Measurements from ENCODE around the gene CLDN4. TPM values are rescaled to one million over a fixed set of nuclear protein-coding genes. Genes with fewer than 3 reads are reported as not detected.

CLDN4 gene
- total RNA-seq, 1 experiment from 2014 or later = 234 TPM

GRCh38 chr7:73882047-73882402 lies 51.2 kb downstream of the CLDN4 start:
- H3K36me3 ChIP-seq (ENCODE audit: control insufficient read depth in 1 of 2, insufficient read depth in 2 of 2, low read length in 2 of 2) = no peaks in the 10 kb centered on the region
- H3K4me3 ChIP-seq (replicated peaks in 1 of 2; ENCODE audit: low read depth in 1 of 2, low read length in 2 of 2) = no peak overlapping the region
- no peak overlapping the region for H3K4me2 ChIP-seq (ENCODE audit: low read length)
- ATAC-seq (no peak), DNase-seq (ENCODE audit: low read depth, low spot score) (no peak)
- BruUV-seq (replicated peaks) = no TSS peak
- H2AFZ ChIP-seq (ENCODE audit: low read depth, low read length, poor library complexity, severe bottlenecking) = no peak overlapping the region
- H3K27ac ChIP-seq (ENCODE audit: low read depth, low read length) = no peak overlapping the region
- H3K27me3 ChIP-seq (ENCODE audit: insufficient read depth, low read length) = peaks cover 12% of the 10 kb centered on the region; the same call in 1 of the 2 replicates
- H3K4me1 ChIP-seq (ENCODE audit: control insufficient read depth in 1 of 2, insufficient read depth in 2 of 2, low read length in 2 of 2) = no peaks in the 10 kb centered on the region
- no peak for TF ChIP-seq ATF3 (IDR thresholded peaks at IDR 0.05)
- TF ChIP-seq RAD21 (IDR thresholded peaks at IDR 0.05; ENCODE audit: low read depth) = no peak
- TF ChIP-seq YY1 (IDR thresholded peaks at IDR 0.05; ENCODE audit: extremely low read depth, insufficient replicate concordance, low read depth, low read length) = no peak
- no peak for TF ChIP-seq FOSL1 (IDR thresholded peaks at IDR 0.05; ENCODE audit: low read depth)
- TF ChIP-seq CTCF (IDR thresholded peaks at IDR 0.05 in 2 of 3, conservative IDR thresholded peaks at IDR 0.05 in 1 of 3; ENCODE audit: borderline replicate concordance in 1 of 3, insufficient read depth in 1 of 3, low read depth in 2 of 3, low read length in 2 of 3) = no peak
- no peak for TF ChIP-seq SP1 (IDR thresholded peaks at IDR 0.05; ENCODE audit: low read depth)
- no peak for TF ChIP-seq EZH2phosphoT487 (IDR thresholded peaks at IDR 0.05; ENCODE audit: borderline replicate concordance)
- TF ChIP-seq JUND (IDR thresholded peaks at IDR 0.05) = no peak
- TF ChIP-seq ZNF274 (IDR thresholded peaks at IDR 0.05; ENCODE audit: low read depth, low read length) = no peak
- no peak for TF ChIP-seq ZBTB33 (IDR thresholded peaks at IDR 0.05; ENCODE audit: extremely low read depth, insufficient replicate concordance, low read length)
- TF ChIP-seq ELF1 (IDR thresholded peaks at IDR 0.05; ENCODE audit: borderline replicate concordance, low read depth) = no peak
- TF ChIP-seq EGR1 (IDR thresholded peaks at IDR 0.05; ENCODE audit: low read depth) = no peak
- no peak for TF ChIP-seq ZFX (IDR thresholded peaks at IDR 0.05)
- TF ChIP-seq CEBPB (IDR thresholded peaks at IDR 0.05; ENCODE audit: low read depth) = no peak
- no peak for TF ChIP-seq EZH2 (IDR thresholded peaks at IDR 0.05)
- no peak for TF ChIP-seq SRF (IDR thresholded peaks at IDR 0.05; ENCODE audit: low read depth)
- TF ChIP-seq TCF7L2 (IDR thresholded peaks at IDR 0.05; ENCODE audit: borderline replicate concordance, extremely low read depth, insufficient read depth, insufficient read length) = no peak
- TF ChIP-seq SIN3A (IDR thresholded peaks at IDR 0.05; ENCODE audit: low read depth) = no peak
- no peaks in the 10 kb centered on the region for H3K9me3 ChIP-seq (ENCODE audit: control insufficient read depth in 1 of 2, insufficient read depth in 1 of 2, low read depth in 1 of 2, low read length in 2 of 2)
- no peaks in the 10 kb centered on the region for H3K9me2 ChIP-seq (ENCODE audit: insufficient read depth)
- ChIA-PET RAD21 (ENCODE audit: low non-redundant PET in 1 of 2, low total read pairs in 2 of 2, uncharacterized antibody in 2 of 2, unreplicated experiment in 2 of 2) (no interaction called here), POLR2A (no interaction called here), CTCF (interaction anchor here (1.3 to 1.5 kb wide), 2 partner anchors 9 to 145 kb away, joined by 3 read pairs; no protein-coding TSS in a partner anchor)
- intact Hi-C loops (cut with micrococcal nuclease) = no loop called here
- H3K9ac ChIP-seq (ENCODE audit: low read length) = no peak overlapping the region
- no peaks in the 10 kb centered on the region for H4K20me1 ChIP-seq (ENCODE audit: insufficient read depth)
- H3K79me2 ChIP-seq (ENCODE audit: insufficient read depth, low read length) = no peaks in the 10 kb centered on the region

All from HCT116 (cell line).